MM.1S (cell line): ENCODE data around the gene LRRC1.

Source experiments
- EZH2 ChIP-seq: fragments of 300-600 bp; sonication (generic); optimal IDR thresholded peaks from 2 replicates; pipeline ENCODE3; 2017; ENCODE audit warnings: low read depth, mild to moderate bottlenecking, antibody characterized with exemption, low read length, mixed read lengths
- EZH2phosphoT487 ChIP-seq: fragments of 300-600 bp; sonication (generic); IDR thresholded peaks from 2 replicates; pipeline ENCODE4 v1.6.1; 2018; ENCODE audit warnings: antibody characterized with exemption, low read length
- TF ChIP-seq, protein P1 (sequence below): fragments of 300-600 bp; sonication (generic); IDR thresholded peaks from 2 replicates; pipeline ENCODE4 v1.5.1; 2016; ENCODE audit warnings: antibody characterized with exemption, low read length, mixed read lengths

DNA sequence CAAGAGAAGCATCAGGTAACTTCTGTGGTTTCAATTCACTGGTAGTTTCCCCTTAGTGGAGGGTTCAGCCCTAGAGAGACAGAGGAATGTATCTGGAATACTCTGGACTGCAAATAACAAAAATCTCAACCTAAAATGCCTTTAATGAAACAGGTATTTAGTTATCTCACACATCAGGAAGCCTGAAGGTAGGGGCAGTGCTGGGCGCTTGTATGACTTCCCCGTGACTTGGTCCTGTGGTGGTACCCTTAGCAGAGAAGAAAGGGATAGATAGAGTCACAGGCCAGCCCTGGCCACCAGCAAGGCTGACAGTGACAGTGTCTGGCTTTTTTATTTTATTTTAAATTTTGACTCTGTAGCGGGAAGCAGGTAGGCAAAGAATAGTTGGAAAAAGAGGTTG is 14.9 kb downstream of the LRRC1 start:
- TF ChIP-seq, protein P1, sequence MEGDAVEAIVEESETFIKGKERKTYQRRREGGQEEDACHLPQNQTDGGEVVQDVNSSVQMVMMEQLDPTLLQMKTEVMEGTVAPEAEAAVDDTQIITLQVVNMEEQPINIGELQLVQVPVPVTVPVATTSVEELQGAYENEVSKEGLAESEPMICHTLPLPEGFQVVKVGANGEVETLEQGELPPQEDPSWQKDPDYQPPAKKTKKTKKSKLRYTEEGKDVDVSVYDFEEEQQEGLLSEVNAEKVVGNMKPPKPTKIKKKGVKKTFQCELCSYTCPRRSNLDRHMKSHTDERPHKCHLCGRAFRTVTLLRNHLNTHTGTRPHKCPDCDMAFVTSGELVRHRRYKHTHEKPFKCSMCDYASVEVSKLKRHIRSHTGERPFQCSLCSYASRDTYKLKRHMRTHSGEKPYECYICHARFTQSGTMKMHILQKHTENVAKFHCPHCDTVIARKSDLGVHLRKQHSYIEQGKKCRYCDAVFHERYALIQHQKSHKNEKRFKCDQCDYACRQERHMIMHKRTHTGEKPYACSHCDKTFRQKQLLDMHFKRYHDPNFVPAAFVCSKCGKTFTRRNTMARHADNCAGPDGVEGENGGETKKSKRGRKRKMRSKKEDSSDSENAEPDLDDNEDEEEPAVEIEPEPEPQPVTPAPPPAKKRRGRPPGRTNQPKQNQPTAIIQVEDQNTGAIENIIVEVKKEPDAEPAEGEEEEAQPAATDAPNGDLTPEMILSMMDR: no peak
- no peak for TF ChIP-seq EZH2
- TF ChIP-seq EZH2phosphoT487: no peak
